Osteoblast (primary cell): ENCODE results near the gene EMILIN3. TPM values are rescaled to one million over a fixed set of nuclear protein-coding genes. Genes with fewer than 3 reads are reported as not detected.
A peak's percentile ranks its signal among the peaks of the same experiment; 100 is the strongest.

ENCODE experiments used
- DNase-seq: peaks from one replicate; pipeline ENCODE4 v3.0.0; 2011; ENCODE audit warnings: low spot score, mixed read lengths; ENCODE audit not compliant: insufficient read length; ENCODE audit errors: missing footprints
- H2AFZ ChIP-seq: 2 replicates; pipeline ENCODE4 v1.6.0; 2011; ENCODE audit warnings: mild to moderate bottlenecking, low read length
- H3K27ac ChIP-seq: 2 replicates; pipeline ENCODE4 v1.5.1; 2011; ENCODE audit warnings: mild to moderate bottlenecking, low read depth, low read length, moderate library complexity
- H3K27me3 ChIP-seq: 2 replicates; pipeline ENCODE4 v1.6.0; 2012; ENCODE audit warnings: mild to moderate bottlenecking, control low read depth, inconsistent platforms, low read length, moderate library complexity; ENCODE audit not compliant: insufficient read depth
- H3K36me3 ChIP-seq: 2 replicates; pipeline ENCODE4 v1.5.1; 2011; ENCODE audit warnings: mild to moderate bottlenecking, low read length, control low read depth, moderate library complexity; ENCODE audit not compliant: insufficient read depth
- H3K4me1 ChIP-seq: 2 replicates; pipeline ENCODE4 v1.5.1; 2011; ENCODE audit warnings: mild to moderate bottlenecking, low read length, control low read depth, moderate library complexity; ENCODE audit not compliant: insufficient read depth
- H3K4me2 ChIP-seq: 2 replicates; pipeline ENCODE4 v1.6.0; 2011; ENCODE audit warnings: mild to moderate bottlenecking, low read length; ENCODE audit not compliant: insufficient read depth
- H3K4me3 ChIP-seq: fragments of 200-600 bp; sonication (generic); 3 replicates; pipeline ENCODE4 v1.5.1; 2012; ENCODE audit warnings: mild to moderate bottlenecking, low read length, inconsistent platforms; ENCODE audit not compliant: insufficient read depth
- H3K79me2 ChIP-seq: 2 replicates; pipeline ENCODE4 v1.6.0; 2012; ENCODE audit warnings: mild to moderate bottlenecking, low read length, control low read depth, inconsistent platforms; ENCODE audit not compliant: insufficient read depth
- H3K9me3 ChIP-seq: 2 replicates; pipeline ENCODE4 v1.5.1; 2011; ENCODE audit warnings: low read depth, low read length, control low read depth
- H4K20me1 ChIP-seq: 2 replicates; pipeline ENCODE4 v1.6.0; 2012; ENCODE audit warnings: mild to moderate bottlenecking, low read length, control low read depth; ENCODE audit not compliant: insufficient read depth
- CTCF ChIP-seq: IDR thresholded peaks from 2 replicates; pipeline ENCODE4 v1.5.1; 2011; ENCODE audit warnings: mild to moderate bottlenecking, low read depth, low read length, moderate library complexity; ENCODE audit errors: extremely low read depth
- total RNA-seq: library from RNA; depleted of rRNA; stranded (reverse); fragments of >200 nt; gene quantifications from 2 replicates; pipeline ENCODE4 v1.2.3, GENCODE V29; 2012

EMILIN3 gene
- total RNA-seq, 1 donor = not detected

- no peak for TF ChIP-seq CTCF
- H3K4me2 ChIP-seq = no peak overlapping the region
- no peaks in the 10 kb centered on the region for H3K79me2 ChIP-seq
- no peaks in the 10 kb centered on the region for H4K20me1 ChIP-seq
- no peak overlapping the region for H3K27ac ChIP-seq
- H3K36me3 ChIP-seq = peaks cover 20% of the 10 kb centered on the region
- DNase-seq = no peak
- H3K4me3 ChIP-seq = no peak overlapping the region
- H3K4me1 ChIP-seq = no peaks in the 10 kb centered on the region
- H3K9me3 ChIP-seq = no peaks in the 10 kb centered on the region
- H2AFZ ChIP-seq = no peak overlapping the region
- H3K27me3 ChIP-seq = no peaks in the 10 kb centered on the region
Observed at GRCh38 chr20:41403604-41404003, 37.0 kb upstream of the EMILIN3 start.

- H3K4me3 ChIP-seq = no peak overlapping the region
- H4K20me1 ChIP-seq = no peaks in the 10 kb centered on the region
- no peak overlapping the region for H3K27ac ChIP-seq
- no peak for TF ChIP-seq CTCF
- no peaks in the 10 kb centered on the region for H3K27me3 ChIP-seq
- no peak for DNase-seq
- H3K4me2 ChIP-seq = no peak overlapping the region
- H3K4me1 ChIP-seq = no peaks in the 10 kb centered on the region
- no peaks in the 10 kb centered on the region for H3K79me2 ChIP-seq
- no peaks in the 10 kb centered on the region for H3K9me3 ChIP-seq
- H2AFZ ChIP-seq = no peak overlapping the region
- H3K36me3 ChIP-seq = peaks cover 1% of the 10 kb centered on the region
Observed at GRCh38 chr20:41398408-41398807, 31.8 kb upstream of the EMILIN3 start.

GRCh38 chr20:41395667-41396664 is 29.3 kb upstream of the EMILIN3 start:
- DNase-seq = peak; percentile 59
- TF ChIP-seq CTCF = no peak
- Histone ChIP-seq H3K27me3 (no peaks in the 10 kb centered on the region), H3K4me3 (no peak overlapping the region), H3K36me3 (no peaks in the 10 kb centered on the region), H3K27ac (no peak overlapping the region), H3K4me1 (no peaks in the 10 kb centered on the region), H3K79me2 (no peaks in the 10 kb centered on the region), H4K20me1 (no peaks in the 10 kb centered on the region), H2AFZ (no peak overlapping the region), H3K4me2 (no peak overlapping the region), H3K9me3 (no peaks in the 10 kb centered on the region)

GRCh38 chr20:41394931-41395666 is 28.5 kb upstream of the EMILIN3 start:
- H3K27ac ChIP-seq = no peak overlapping the region
- TF ChIP-seq CTCF = no peak
- no peaks in the 10 kb centered on the region for H3K36me3 ChIP-seq
- H3K4me2 ChIP-seq = no peak overlapping the region
- H2AFZ ChIP-seq = no peak overlapping the region
- DNase-seq = peak; percentile 42
- H3K79me2 ChIP-seq = no peaks in the 10 kb centered on the region
- H3K4me3 ChIP-seq = no peak overlapping the region
- no peaks in the 10 kb centered on the region for H3K27me3 ChIP-seq
- no peaks in the 10 kb centered on the region for H4K20me1 ChIP-seq
- H3K9me3 ChIP-seq = no peaks in the 10 kb centered on the region
- no peaks in the 10 kb centered on the region for H3K4me1 ChIP-seq
